BLaER1 treated with 17β-estradiol and CSF1 and Interleukin-3, amounts not matched to agents 10 nM and 100 nM (cell line): ENCODE data around the gene DPEP2NB.
"Not testable (repeated sequence)": the region's sequence is repeated elsewhere in the genome, so short reads cannot be mapped to it uniquely, and the experiment has no call there.

Experiments
- H3K27ac ChIP-seq, 11 experiments: shearing (Covaris generic); formaldehyde crosslinking; 2 replicates each; pipeline ENCODE4 v1.8.1; 2022
- H3K27me3 ChIP-seq, 11 experiments: shearing (Covaris generic); formaldehyde crosslinking; 2 replicates each; pipeline ENCODE4 v1.8.1; 2022
- H3K36me3 ChIP-seq, 11 experiments: shearing (Covaris generic); formaldehyde crosslinking; 2 replicates each; pipeline ENCODE4 v1.8.1; 2022
- H3K4me1 ChIP-seq, 10 experiments: shearing (Covaris generic); formaldehyde crosslinking; 2 replicates each; pipeline ENCODE4 v1.8.1; 2022
- H3K4me2 ChIP-seq, 11 experiments: shearing (Covaris generic); formaldehyde crosslinking; 2 replicates each; pipeline ENCODE4 v1.8.1; 2022
- H3K4me3 ChIP-seq, 10 experiments: shearing (Covaris generic); formaldehyde crosslinking; 2 replicates each; pipeline ENCODE4 v1.8.1; 2022
- H3K9ac ChIP-seq, 11 experiments: shearing (Covaris generic); formaldehyde crosslinking; 2 replicates each; pipeline ENCODE4 v1.8.1; 2022
- H3K9me3 ChIP-seq, 11 experiments: shearing (Covaris generic); formaldehyde crosslinking; replicated peaks in 1 of 11; 2 replicates each; pipeline ENCODE4 v1.8.1; 2022
- H4K20me1 ChIP-seq, 11 experiments: shearing (Covaris generic); formaldehyde crosslinking; 2 replicates each; pipeline ENCODE4 v1.8.1; 2022
- Cebpa-rat ChIP-seq, 11 experiments: shearing (Covaris generic); IDR thresholded peaks; 2 replicates each; pipeline ENCODE4 v1.8.1; 2022

The DPEP2NB gene

DNA sequence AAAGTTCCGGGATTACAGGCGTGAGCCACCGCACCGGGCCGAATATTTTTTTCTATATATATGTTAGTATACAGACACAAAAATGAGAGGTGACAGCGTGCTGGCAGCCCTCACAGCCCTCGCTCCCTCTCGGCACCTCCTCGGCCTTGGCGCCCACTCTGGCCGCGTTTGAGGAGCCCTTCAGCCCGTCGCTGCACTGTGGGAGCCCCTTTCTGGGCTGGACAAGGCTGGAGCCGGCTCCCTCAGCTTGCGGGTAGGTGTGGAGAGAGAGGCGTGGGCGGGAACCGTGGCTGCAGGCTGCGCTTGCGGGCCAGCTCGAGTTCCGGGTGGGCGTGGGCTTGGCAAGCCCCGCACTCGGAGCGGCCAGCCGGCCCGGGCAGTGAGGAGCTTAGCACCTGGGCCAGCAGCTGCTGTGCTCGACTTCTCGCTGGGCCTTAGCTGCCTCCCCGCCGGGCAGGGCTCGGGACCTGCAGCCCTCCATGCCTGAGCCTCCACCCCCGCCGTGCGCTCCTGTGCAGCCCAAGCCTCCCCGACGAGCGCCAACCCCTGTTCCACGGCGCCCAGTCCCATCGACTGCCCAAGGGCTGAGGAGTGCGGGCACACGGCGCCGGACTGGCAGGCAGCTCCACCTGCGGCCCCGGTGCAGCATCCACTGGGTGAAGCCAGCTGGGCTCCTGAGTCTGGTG is 33.6 kb downstream of the DPEP2NB start:
- Histone ChIP-seq H3K4me3 (no peak overlapping the region), H3K9me3 (peaks cover 0 to 10% (median 0%) of the 10 kb centered on the region in 11 experiments; a peak in 4 of 22 replicates), H3K36me3 (no peaks in the 10 kb centered on the region), H3K27ac (no peak overlapping the region), H3K9ac (no peak overlapping the region), H3K27me3 (no peaks in the 10 kb centered on the region), H3K4me1 (peaks cover 27 to 41% (median 36%) of the 10 kb centered on the region in 10 experiments), H3K4me2 (no peak overlapping the region), H4K20me1 (0 out of 22 replicates have a peak, but pooled peaks cover 0 to 5% (median 0%) of the 10 kb centered on the region in 11 experiments)
- no peak for TF ChIP-seq Cebpa-rat (IDR thresholded peaks at IDR 0.05)

DNA sequence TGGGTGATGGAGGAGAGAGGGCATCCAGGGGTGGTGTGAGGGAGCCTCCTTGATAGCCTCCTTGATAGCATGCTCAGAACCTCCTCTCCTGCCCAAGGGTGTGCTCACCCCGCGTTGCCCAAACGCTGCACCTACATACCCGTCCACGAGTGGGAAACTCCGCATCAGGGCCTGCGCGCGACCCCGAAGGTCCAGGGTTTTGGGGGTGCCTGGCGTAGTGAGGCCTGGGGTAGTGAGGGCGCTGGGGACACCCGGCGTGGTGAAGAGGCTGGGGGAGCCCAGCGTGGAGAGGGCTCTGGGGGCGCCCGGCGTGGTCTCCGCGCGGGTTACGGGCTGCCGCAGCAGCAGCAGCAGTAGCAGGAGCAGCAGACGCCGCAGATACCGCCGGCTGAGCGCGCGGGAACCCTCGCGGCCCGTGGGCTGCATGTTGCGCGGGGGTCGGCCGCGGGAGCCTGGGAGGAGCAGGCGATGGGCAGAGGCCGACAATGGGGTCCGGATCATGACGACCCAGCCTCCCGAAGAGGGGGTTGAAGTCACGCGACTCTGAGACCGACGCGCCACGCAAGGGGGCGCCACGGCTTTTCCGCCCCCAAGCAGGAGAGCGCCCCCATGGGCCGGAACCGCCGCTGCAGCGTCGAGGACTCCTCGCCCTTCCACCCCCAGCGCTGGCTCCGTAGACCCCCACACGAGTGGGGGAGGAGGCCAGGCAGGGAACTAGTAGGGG is 35.6 kb downstream of the DPEP2NB start, which contains the start of gene DPEP3:
TSS of gene DPEP3 (minus strand) at position 545 of the 724 bp plus-strand sequence. CDS start at position 426, 119 bp downstream.
- H3K4me1 ChIP-seq = peaks cover 18 to 26% (median 20%) of the 10 kb centered on the region in 10 experiments
- peaks cover 0 to 10% (median 0%) of the 10 kb centered on the region in 11 experiments; a peak in 4 of 22 replicates for H3K9me3 ChIP-seq
- peaks cover 0 to 5% (median 0%) of the 10 kb centered on the region in 11 experiments; a peak in 1 of 22 replicates for H4K20me1 ChIP-seq
- H3K9ac ChIP-seq = no peak within 1 kb of the TSS
- no peak within 1 kb of the TSS for H3K4me2 ChIP-seq
- H3K36me3 ChIP-seq = no peaks in the 10 kb centered on the region
- H3K27me3 ChIP-seq = no peaks in the 10 kb centered on the region
- no peak within 1 kb of the TSS for H3K27ac ChIP-seq
- no peak for TF ChIP-seq Cebpa-rat (IDR thresholded peaks at IDR 0.05)
- no peak within 1 kb of the TSS for H3K4me3 ChIP-seq

GRCh38 chr16:67977469-67978227 is 38.1 kb downstream of the DPEP2NB start:
- no peak overlapping the region for H3K4me2 ChIP-seq
- TF ChIP-seq Cebpa-rat (IDR thresholded peaks at IDR 0.05) = no peak
- peaks cover 0 to 7% (median 0%) of the 10 kb centered on the region in 10 experiments; a peak in 1 of 20 replicates for H3K4me1 ChIP-seq
- H4K20me1 ChIP-seq = peaks cover 0 to 5% (median 0%) of the 10 kb centered on the region in 11 experiments; a peak in 1 of 22 replicates
- H3K27me3 ChIP-seq = no peaks in the 10 kb centered on the region
- H3K4me3 ChIP-seq = no peak overlapping the region
- no peak overlapping the region for H3K9ac ChIP-seq
- peaks cover 0 to 3% (median 0%) of the 10 kb centered on the region in 11 experiments; a peak in 2 of 22 replicates for H3K9me3 ChIP-seq
- no peak overlapping the region for H3K27ac ChIP-seq
- no peaks in the 10 kb centered on the region for H3K36me3 ChIP-seq

DNA sequence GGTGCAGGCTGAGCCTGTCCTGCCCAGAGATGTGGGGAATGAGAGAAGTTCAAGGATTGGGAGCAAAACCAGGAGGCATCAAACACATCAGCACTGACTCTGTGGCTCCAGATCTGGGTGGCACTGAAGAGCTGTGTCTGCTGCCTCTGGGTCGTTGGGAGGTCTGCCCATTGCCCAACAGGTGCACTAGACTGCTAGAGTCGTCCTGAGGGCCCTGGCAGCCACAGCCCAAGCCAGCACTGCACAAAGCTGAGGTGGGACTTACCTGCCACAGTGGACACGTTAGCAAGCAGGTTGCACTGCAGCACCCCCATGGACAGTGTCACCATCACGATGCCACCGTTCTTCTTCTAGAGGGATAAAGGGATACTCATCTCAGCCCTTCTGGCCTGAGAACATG is 38.7 kb downstream of the DPEP2NB start:
- TF ChIP-seq Cebpa-rat (IDR thresholded peaks at IDR 0.05) = no peak
- no peak overlapping the region for H3K27ac ChIP-seq
- H3K27me3 ChIP-seq = no peaks in the 10 kb centered on the region
- peaks cover 0 to 5% (median 0%) of the 10 kb centered on the region in 11 experiments; a peak in 1 of 22 replicates for H4K20me1 ChIP-seq
- no peak overlapping the region for H3K9ac ChIP-seq
- H3K4me2 ChIP-seq = no peak overlapping the region
- peaks cover 0 to 7% (median 0%) of the 10 kb centered on the region in 10 experiments; a peak in 1 of 20 replicates for H3K4me1 ChIP-seq
- H3K9me3 ChIP-seq = no peaks in the 10 kb centered on the region
- H3K4me3 ChIP-seq = no peak overlapping the region
- no peaks in the 10 kb centered on the region for H3K36me3 ChIP-seq

- Histone ChIP-seq H3K9ac (no peak overlapping the region), H3K4me1 (peaks cover 0 to 7% (median 0%) of the 10 kb centered on the region in 10 experiments; a peak in 1 of 20 replicates), H3K9me3 (no peaks in the 10 kb centered on the region), H3K4me3 (no peak overlapping the region), H3K4me2 (no peak overlapping the region), H3K36me3 (no peaks in the 10 kb centered on the region), H3K27me3 (no peaks in the 10 kb centered on the region), H4K20me1 (peaks cover 0 to 5% (median 0%) of the 10 kb centered on the region in 11 experiments; a peak in 1 of 22 replicates), H3K27ac (no peak overlapping the region)
- TF ChIP-seq Cebpa-rat (IDR thresholded peaks at IDR 0.05) = no peak
These were observed 39.5 kb downstream of the DPEP2NB start for GRCh38 chr16:67976205-67976604.

DNA sequence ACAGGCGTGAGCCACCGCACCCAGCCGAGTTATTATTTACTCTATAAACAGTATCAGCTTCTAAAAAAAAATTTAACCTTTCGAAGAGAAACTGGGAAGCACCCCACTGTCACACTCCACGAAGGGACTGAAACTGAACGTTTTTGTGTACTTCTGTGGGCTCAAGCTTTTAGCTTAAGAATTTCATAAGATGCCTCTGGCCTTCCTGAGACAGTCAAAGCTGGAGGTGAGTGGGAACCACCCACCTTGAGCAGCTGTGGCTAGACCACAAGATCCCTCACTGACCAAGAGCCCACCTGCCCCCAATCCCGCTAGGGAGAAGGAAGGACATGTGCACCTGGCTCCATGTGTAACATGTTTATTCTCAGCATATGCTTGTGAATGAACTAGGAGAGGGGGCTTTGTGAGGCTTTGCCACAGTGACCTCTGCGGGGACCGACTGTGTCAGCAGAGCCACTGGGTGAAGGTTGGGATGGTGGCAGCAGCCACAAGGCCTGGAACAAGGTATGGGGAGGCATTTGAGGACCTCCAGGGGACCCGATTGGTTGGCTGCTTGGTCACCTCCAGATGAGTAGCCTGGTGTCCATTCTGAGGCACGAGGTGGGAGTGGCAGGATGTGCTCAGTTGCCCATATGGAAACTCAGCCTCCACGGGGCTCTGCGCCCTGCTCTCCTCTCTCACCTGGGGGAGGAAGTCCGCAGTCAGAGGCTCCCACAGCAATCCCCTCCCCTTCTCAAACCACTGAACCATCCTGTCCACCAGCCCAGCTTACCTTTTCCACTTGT is 40.2 kb downstream of the DPEP2NB start:
- H3K4me2 ChIP-seq = no peak overlapping the region
- H3K36me3 ChIP-seq = no peaks in the 10 kb centered on the region
- no peak overlapping the region for H3K4me3 ChIP-seq
- TF ChIP-seq Cebpa-rat (IDR thresholded peaks at IDR 0.05) = no peak
- no peak overlapping the region for H3K27ac ChIP-seq
- no peaks in the 10 kb centered on the region for H3K9me3 ChIP-seq
- H3K27me3 ChIP-seq = no peaks in the 10 kb centered on the region
- H3K4me1 ChIP-seq = peaks cover 0 to 7% (median 0%) of the 10 kb centered on the region in 10 experiments; a peak in 1 of 20 replicates
- H4K20me1 ChIP-seq = peaks cover 0 to 5% (median 0%) of the 10 kb centered on the region in 11 experiments; a peak in 1 of 22 replicates
- H3K9ac ChIP-seq = no peak overlapping the region

DNA sequence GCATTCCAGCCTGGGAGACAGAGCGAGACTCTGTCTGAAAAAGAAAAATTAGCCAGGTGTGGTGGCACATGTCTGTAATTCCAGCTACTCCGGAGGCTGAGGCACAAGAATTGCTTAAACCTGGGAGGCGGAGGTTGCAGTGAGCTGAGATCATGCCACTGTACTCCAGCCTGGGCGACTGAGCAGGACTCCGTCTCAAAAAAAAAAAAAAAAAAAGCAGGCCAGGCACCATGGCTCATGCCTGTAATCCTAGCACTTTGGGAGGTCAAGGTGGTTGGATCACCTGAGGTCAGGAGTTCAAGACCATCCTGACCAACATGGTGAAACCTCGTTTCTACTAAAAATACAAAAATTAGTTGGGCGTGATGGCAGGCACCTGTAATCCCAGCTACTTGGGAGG is 43.4 kb downstream of the DPEP2NB start:
- H3K27ac ChIP-seq, H3K9ac ChIP-seq, H3K36me3 ChIP-seq, H3K4me3 ChIP-seq, H3K27me3 ChIP-seq, H3K4me2 ChIP-seq, H4K20me1 ChIP-seq, H3K9me3 ChIP-seq: not testable (repeated sequence)
- peaks cover 4 to 23% (median 14%) of the 10 kb centered on the region in 10 experiments for H3K4me1 ChIP-seq

GRCh38 chr16:67971111-67971510 is 44.6 kb downstream of the DPEP2NB start:
- H3K4me3 ChIP-seq = no peak overlapping the region
- TF ChIP-seq Cebpa-rat (IDR thresholded peaks at IDR 0.05) = no peak
- H3K9ac ChIP-seq = no peak overlapping the region
- no peak overlapping the region for H3K27ac ChIP-seq
- no peak overlapping the region for H3K4me2 ChIP-seq
- peaks cover 5 to 16% (median 13%) of the 10 kb centered on the region in 11 experiments; a peak in 15 of 22 replicates for H4K20me1 ChIP-seq
- H3K27me3 ChIP-seq = no peaks in the 10 kb centered on the region
- H3K36me3 ChIP-seq = no peaks in the 10 kb centered on the region
- H3K9me3 ChIP-seq = no peaks in the 10 kb centered on the region
- peaks cover 16 to 35% (median 26%) of the 10 kb centered on the region in 10 experiments for H3K4me1 ChIP-seq
